Tibial artery (tissue), 4 donors: ENCODE results near the gene TPRX1.
A peak's percentile ranks its signal among the peaks of the same experiment; 100 is the strongest.

Experiments
- DNase-seq, 2 donors: peaks; one replicate each; pipeline ENCODE4 v3.0.0-alpha.2; 2019
- H3K27ac ChIP-seq, 2 donors: fragments of 200-600 bp; sonication (generic) in 1 of 2; 1 replicate in 1 of 2; 2 replicates in 1 of 2; pipeline ENCODE4 v1.5.1; 2018 to 2019; ENCODE audit warnings: mild to moderate bottlenecking in 1 of 2
- H3K27me3 ChIP-seq, 2 donors: fragments of 200-600 bp; sonication (generic) in 1 of 2; one replicate each; pipeline versions ENCODE4 v1.5.1 to v1.6.0; 2016 to 2019
- H3K36me3 ChIP-seq, 3 donors: fragments of 200-600 bp; sonication (generic) in 2 of 3; one replicate each; pipeline ENCODE4 v1.5.1; 2016 to 2019; ENCODE audit warnings: mild to moderate bottlenecking in 2 of 3
- H3K4me1 ChIP-seq, 4 donors: fragments of 200-600 bp; sonication (generic) in 2 of 4; 1 replicate in 3 of 4; 2 replicates in 1 of 4; pipeline ENCODE4 v1.5.1; 2016 to 2019
- H3K4me3 ChIP-seq, 2 donors: fragments of 200-600 bp; sonication (generic) in 1 of 2; 1 replicate in 1 of 2; 2 replicates in 1 of 2; pipeline ENCODE4 v1.5.1; 2018 to 2019; ENCODE audit warnings: mild to moderate bottlenecking in 2 of 2
- H3K9me3 ChIP-seq, 3 donors: fragments of 200-600 bp; sonication (generic) in 1 of 3; one replicate each; pipeline ENCODE4 v1.5.1; 2016 to 2019
- CTCF ChIP-seq, 2 experiments: fragments of 200-600 bp in 1 of 2; fragments of 450-650 bp in 1 of 2; IDR thresholded peaks; one replicate each; pipeline ENCODE4 v1.5.1; 2017 to 2019; ENCODE audit warnings: antibody characterized with exemption in 2 of 2, mild to moderate bottlenecking in 1 of 2, moderate library complexity in 1 of 2
- intact Hi-C: fragments of 100-400 bp; cut with DNase I; formaldehyde crosslinking; loops from one replicate; pipeline ENCODE4 v1.15.0; 2023; ENCODE audit warnings: low total_unique reads

Gene TPRX1

GRCh38 chr19:47786566-47786965, 17.8 kb downstream of the TPRX1 start:
- Histone ChIP-seq H3K4me3 (no peak overlapping the region), H3K9me3 (no peaks in the 10 kb centered on the region), H3K4me1 (peaks cover 0 to 27% (median 21%) of the 10 kb centered on the region in 4 donors), H3K27ac (peak overlapping the region in 1 of 2 donors; percentile 34), H3K27me3 (no peaks in the 10 kb centered on the region), H3K36me3 (peaks cover 44 to 63% (median 50%) of the 10 kb centered on the region in 3 donors)
- no peak for DNase-seq
- no peak for TF ChIP-seq CTCF (IDR thresholded peaks at IDR 0.05)
- intact Hi-C loops: loop anchor here (2.0 to 5.0 kb wide), 2 partner anchors 20 to 74 kb away; partner anchors contain the start of gene EHD2

GRCh38 chr19:47781590-47782262, 22.6 kb downstream of the TPRX1 start:
- Histone ChIP-seq H3K27ac (peak overlapping the region; percentile 96 to 100), H3K36me3 (peaks cover 51 to 59% (median 55%) of the 10 kb centered on the region in 3 donors), H3K4me3 (peak overlapping the region; percentile 9 to 85)

GRCh38 chr19:47780215-47780551, 24.2 kb downstream of the TPRX1 start:
- no peak for TF ChIP-seq CTCF (IDR thresholded peaks at IDR 0.05)
- intact Hi-C loops: no loop called here
- Histone ChIP-seq H3K4me1 (peaks cover 0 to 57% (median 41%) of the 10 kb centered on the region in 4 donors), H3K4me3 (peak overlapping the region; percentile 85 to 99), H3K27me3 (no peaks in the 10 kb centered on the region), H3K36me3 (peaks cover 35 to 43% (median 41%) of the 10 kb centered on the region in 3 donors), H3K27ac (peak overlapping the region; percentile 96 to 100), H3K9me3 (no peaks in the 10 kb centered on the region)
- no peak for DNase-seq

More at GRCh38 chr19:47781590-47782262, 22.6 kb downstream of the TPRX1 start:
- no peak for TF ChIP-seq CTCF (IDR thresholded peaks at IDR 0.05)
- no peaks in the 10 kb centered on the region for H3K9me3 ChIP-seq
- intact Hi-C loops: no loop called here
- DNase-seq: peak; percentile 80 to 81
- H3K4me1 ChIP-seq: peaks cover 0 to 57% (median 41%) of the 10 kb centered on the region in 4 donors
- H3K27me3 ChIP-seq: no peaks in the 10 kb centered on the region

- intact Hi-C loops: no loop called here
- peaks cover 0 to 57% (median 41%) of the 10 kb centered on the region in 4 donors for H3K4me1 ChIP-seq
Observed at GRCh38 chr19:47779524-47780214, 24.7 kb downstream of the TPRX1 start.

GRCh38 chr19:47778954-47779351, 25.4 kb downstream of the TPRX1 start:
- intact Hi-C loops: no loop called here
- peak; percentile 45 to 81 for DNase-seq
- TF ChIP-seq CTCF (IDR thresholded peaks at IDR 0.05): no peak
- H3K9me3 ChIP-seq: no peaks in the 10 kb centered on the region
- peaks cover 23 to 31% (median 28%) of the 10 kb centered on the region in 3 donors for H3K36me3 ChIP-seq
- peaks cover 0 to 52% (median 41%) of the 10 kb centered on the region in 4 donors for H3K4me1 ChIP-seq
- H3K27ac ChIP-seq: peak overlapping the region; percentile 96 to 100
- no peaks in the 10 kb centered on the region for H3K27me3 ChIP-seq
- peak overlapping the region; percentile 85 to 99 for H3K4me3 ChIP-seq

More at GRCh38 chr19:47779524-47780214, 24.7 kb downstream of the TPRX1 start:
- peak overlapping the region; percentile 96 to 100 for H3K27ac ChIP-seq
- no peak for TF ChIP-seq CTCF (IDR thresholded peaks at IDR 0.05)
- no peaks in the 10 kb centered on the region for H3K27me3 ChIP-seq
- H3K36me3 ChIP-seq: peaks cover 30 to 38% (median 36%) of the 10 kb centered on the region in 3 donors
- DNase-seq: peak; percentile 66 to 92
- peak overlapping the region; percentile 85 to 99 for H3K4me3 ChIP-seq
- H3K9me3 ChIP-seq: no peaks in the 10 kb centered on the region
